Muscle of leg (tissue), 11 donors: ENCODE measurements around the gene SPEF1. TPM values are rescaled to one million over a fixed set of nuclear protein-coding genes. Genes with fewer than 3 reads are reported as not detected.

Experiments
- DNase-seq: peaks from one replicate; pipeline ENCODE4 v3.0.0; 2013
- H3K27ac ChIP-seq: one replicate; pipeline ENCODE4 v1.5.1; 2013; ENCODE audit warnings: mild to moderate bottlenecking, low read length, control low read depth
- H3K27me3 ChIP-seq: one replicate; pipeline ENCODE4 v1.6.1; 2013; ENCODE audit warnings: low read length; ENCODE audit not compliant: control insufficient read depth, insufficient read depth
- H3K36me3 ChIP-seq: one replicate; pipeline ENCODE4 v1.6.1; 2013; ENCODE audit warnings: low read length; ENCODE audit not compliant: control insufficient read depth, insufficient read depth
- H3K4me1 ChIP-seq: one replicate; pipeline ENCODE4 v1.6.1; 2013; ENCODE audit warnings: low read length; ENCODE audit not compliant: control insufficient read depth, insufficient read depth
- H3K4me3 ChIP-seq: one replicate; pipeline ENCODE4 v1.5.1; 2013; ENCODE audit warnings: low read length, control low read depth
- H3K9me3 ChIP-seq: replicated peaks from 2 replicates; pipeline ENCODE4 v1.6.1; 2013; ENCODE audit warnings: low read depth, low read length; ENCODE audit not compliant: control insufficient read depth
- WGBS: methylation state at CpG from one replicate; pipeline ENCODE4 v1.1.5; 2013; ENCODE audit warnings: missing lambda C conversion rate; ENCODE audit not compliant: insufficient coverage; 5-methylcytosine and 5-hydroxymethylcytosine counted together
- polyA plus RNA-seq, 8 donors: library from polyadenylated mRNA; unstranded; fragments of 120-200 nt; gene quantifications; one replicate each; pipeline versions ENCODE4 v1.2.1 to v1.2.3, GENCODE V29; 2013; ENCODE audit warnings: inconsistent platforms in 1 of 8, low replicate concordance in 1 of 8; ENCODE audit not compliant: insufficient read length in 8 of 8, insufficient read depth in 1 of 8
- total RNA-seq: library from RNA; stranded (reverse); fragments of 120-200 nt; gene quantifications from one replicate; pipeline ENCODE4 v1.2.4, GENCODE V29; 2013

Gene SPEF1
- total and polyA plus RNA-seq, 9 donors: 0.09 to 0.21 (median 0.12) TPM; not detected in 6

DNA sequence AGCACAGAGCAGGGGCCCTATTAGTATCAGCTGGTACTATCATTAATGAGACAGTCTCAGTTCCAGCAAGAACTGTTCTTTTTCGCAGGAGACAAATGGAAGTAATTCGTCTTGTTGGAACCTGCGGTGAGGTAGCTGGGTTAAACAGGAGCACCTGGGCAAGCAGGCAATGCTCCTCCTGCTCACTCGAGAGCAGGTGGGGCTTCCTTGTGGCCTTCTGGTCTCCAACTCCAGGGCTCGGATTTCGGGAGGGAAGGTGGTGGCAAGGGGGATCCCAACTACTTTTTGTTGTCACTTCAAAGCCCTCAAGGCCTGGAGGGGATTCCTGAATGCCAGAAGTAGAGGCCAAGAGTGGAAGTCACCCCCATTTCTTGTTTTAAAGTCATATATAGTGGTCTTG is 1.3 kb upstream of the SPEF1 start:
- no peak overlapping the region for H3K27ac ChIP-seq
- peaks cover 22% of the 10 kb centered on the region for H3K27me3 ChIP-seq
- peaks cover 20% of the 10 kb centered on the region for H3K36me3 ChIP-seq
- 81% methylated on average over 3 of the region's 6 CpGs for WGBS
- no peaks in the 10 kb centered on the region for H3K9me3 ChIP-seq
- H3K4me3 ChIP-seq: no peak overlapping the region
- DNase-seq: no peak
- peaks cover 47% of the 10 kb centered on the region for H3K4me1 ChIP-seq

DNA sequence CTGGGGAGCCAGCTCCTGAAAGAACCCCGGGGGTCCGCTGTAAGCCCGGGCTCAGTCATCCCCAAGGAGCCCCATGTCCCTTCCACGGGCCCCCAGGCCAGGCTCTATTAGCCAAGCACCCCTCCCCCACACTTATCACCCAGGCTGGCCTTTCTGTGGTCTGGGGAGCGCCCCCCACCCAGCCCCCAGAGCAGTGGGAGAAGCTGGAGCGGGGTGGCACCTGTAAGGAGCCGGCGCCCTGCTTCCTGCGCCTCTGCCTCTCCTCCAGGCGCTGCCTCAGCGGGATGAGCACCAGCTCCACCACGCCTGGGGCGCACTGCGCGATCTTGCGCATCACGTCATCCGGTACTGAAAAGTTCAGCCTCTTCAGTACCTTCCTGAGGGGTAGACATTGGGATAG is 2.3 kb downstream of the SPEF1 start:
- 19% methylated on average over 15 of the region's 18 CpGs for WGBS
- H3K4me1 ChIP-seq: peaks cover 33% of the 10 kb centered on the region

GRCh38 chr20:3777716-3778629 is 3.3 kb downstream of the SPEF1 start:
- WGBS: 2% methylated on average over 65 of the region's 70 CpGs
- DNase-seq: peak; percentile 50
- peaks cover 31% of the 10 kb centered on the region for H3K27me3 ChIP-seq
- H3K4me1 ChIP-seq: peaks cover 23% of the 10 kb centered on the region
- H3K27ac ChIP-seq: no peak overlapping the region
- peak overlapping the region; percentile 38 for H3K4me3 ChIP-seq
- H3K9me3 ChIP-seq: no peaks in the 10 kb centered on the region
- H3K36me3 ChIP-seq: peaks cover 8% of the 10 kb centered on the region

More for the DNA sequence above, 2.3 kb downstream of the SPEF1 start:
- DNase-seq: peak; percentile 15
- Histone ChIP-seq H3K9me3 (no peaks in the 10 kb centered on the region), H3K4me3 (no peak overlapping the region), H3K36me3 (peaks cover 8% of the 10 kb centered on the region), H3K27me3 (peaks cover 31% of the 10 kb centered on the region), H3K27ac (no peak overlapping the region)

DNA sequence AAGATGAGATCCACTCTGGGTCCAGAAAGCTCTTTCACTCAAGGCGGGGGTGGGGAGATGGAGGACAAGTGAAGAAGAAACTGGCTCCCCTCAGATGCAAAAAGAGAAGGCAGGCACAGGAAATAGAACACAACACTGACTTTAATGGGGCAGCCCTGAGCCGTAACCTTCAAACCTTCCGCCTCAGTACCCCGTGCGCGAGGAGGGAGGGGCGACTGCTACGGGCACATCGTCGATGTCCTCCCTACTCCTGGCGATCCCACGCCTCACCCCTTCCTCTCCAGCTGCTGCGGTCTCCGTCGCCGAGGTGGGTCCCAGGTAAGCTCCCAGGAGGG is 3.9 kb downstream of the SPEF1 start:
- no peak for DNase-seq
- 10% methylated on average over 9 of the region's 16 CpGs for WGBS
- peak overlapping the region; percentile 38 for H3K4me3 ChIP-seq
- no peaks in the 10 kb centered on the region for H3K9me3 ChIP-seq
- H3K27me3 ChIP-seq: peaks cover 31% of the 10 kb centered on the region
- peaks cover 3% of the 10 kb centered on the region for H3K36me3 ChIP-seq
- peaks cover 23% of the 10 kb centered on the region for H3K4me1 ChIP-seq
- no peak overlapping the region for H3K27ac ChIP-seq

DNA sequence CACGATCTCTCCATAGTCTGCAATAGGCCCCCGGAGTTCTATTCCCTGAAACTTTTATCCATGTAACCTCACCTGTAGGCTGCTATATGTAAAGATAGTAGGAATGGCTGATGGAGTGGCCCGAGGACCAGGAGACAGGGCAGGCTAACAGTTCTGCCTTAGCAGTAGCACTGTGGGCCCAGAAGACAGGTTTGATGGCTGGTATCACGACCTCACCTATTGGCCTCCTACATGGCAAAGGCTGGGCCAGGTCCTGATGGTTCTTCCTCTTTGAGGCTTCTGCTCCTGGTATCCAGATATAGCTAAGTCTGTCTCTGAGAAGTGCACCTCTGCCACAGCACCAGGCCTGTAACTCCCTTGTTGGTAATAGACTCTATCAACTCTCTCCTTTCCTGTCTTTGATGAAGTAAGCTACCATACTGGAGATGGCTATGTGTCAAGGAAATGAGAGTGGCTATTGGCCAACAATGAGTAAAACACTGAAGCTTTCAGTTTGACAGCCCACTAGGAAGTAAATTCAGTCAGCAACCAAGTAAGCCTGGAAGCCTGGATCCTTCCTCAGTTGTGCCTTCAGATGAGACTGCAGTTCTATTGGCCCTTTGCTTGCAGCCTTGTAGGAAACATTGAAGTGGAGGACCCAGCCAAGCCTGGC is 5.7 kb downstream of the SPEF1 start:
- WGBS: 88% methylated on average over 1 of the region's 4 CpGs

DNA sequence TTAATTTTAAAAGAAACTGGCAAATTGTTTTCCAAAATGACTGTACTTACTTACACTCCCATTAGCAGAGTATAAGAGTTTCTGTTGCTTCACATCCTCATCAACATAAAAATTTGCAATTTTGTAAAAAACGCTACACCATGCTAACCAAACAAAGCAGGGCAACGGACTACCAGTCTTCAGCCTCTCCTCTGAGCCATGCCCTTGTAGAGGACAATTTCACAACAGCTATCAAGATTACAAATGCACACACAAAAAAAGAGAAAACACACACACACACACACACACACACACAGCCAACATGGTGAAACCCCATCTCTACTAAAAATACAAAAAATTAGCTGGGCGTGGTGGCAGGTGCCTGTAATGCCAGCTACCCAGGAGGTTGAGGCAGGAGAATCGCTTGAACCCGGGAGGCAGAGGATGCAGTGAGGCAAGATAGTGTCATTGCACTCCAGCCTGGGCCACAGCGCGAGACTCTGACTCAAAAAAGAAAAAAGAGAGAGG is 9.6 kb downstream of the SPEF1 start:
- Histone ChIP-seq H3K9me3 (no peaks in the 10 kb centered on the region), H3K27ac (no peak overlapping the region), H3K27me3 (no peaks in the 10 kb centered on the region), H3K4me3 (no peak overlapping the region), H3K36me3 (no peaks in the 10 kb centered on the region), H3K4me1 (peaks cover 21% of the 10 kb centered on the region)
- no peak for DNase-seq
- WGBS: no CpG with 5 or more reads among the region's 7 CpGs

More for the DNA sequence above, 5.7 kb downstream of the SPEF1 start:
- no peak for DNase-seq
- H3K9me3 ChIP-seq: no peaks in the 10 kb centered on the region
- H3K4me1 ChIP-seq: peaks cover 14% of the 10 kb centered on the region
- H3K27me3 ChIP-seq: peaks cover 31% of the 10 kb centered on the region
- H3K36me3 ChIP-seq: no peaks in the 10 kb centered on the region
- no peak overlapping the region for H3K4me3 ChIP-seq
- no peak overlapping the region for H3K27ac ChIP-seq

GRCh38 chr20:3768342-3769130 is 12.7 kb downstream of the SPEF1 start:
- DNase-seq: peak; percentile 87
- under 1% methylated on average over 45 of the region's 51 CpGs for WGBS
- Histone ChIP-seq H3K4me3 (peak overlapping the region; percentile 89), H3K36me3 (no peaks in the 10 kb centered on the region), H3K27me3 (no peaks in the 10 kb centered on the region), H3K27ac (peak overlapping the region; percentile 89), H3K4me1 (peaks cover 44% of the 10 kb centered on the region), H3K9me3 (no peaks in the 10 kb centered on the region)

DNA sequence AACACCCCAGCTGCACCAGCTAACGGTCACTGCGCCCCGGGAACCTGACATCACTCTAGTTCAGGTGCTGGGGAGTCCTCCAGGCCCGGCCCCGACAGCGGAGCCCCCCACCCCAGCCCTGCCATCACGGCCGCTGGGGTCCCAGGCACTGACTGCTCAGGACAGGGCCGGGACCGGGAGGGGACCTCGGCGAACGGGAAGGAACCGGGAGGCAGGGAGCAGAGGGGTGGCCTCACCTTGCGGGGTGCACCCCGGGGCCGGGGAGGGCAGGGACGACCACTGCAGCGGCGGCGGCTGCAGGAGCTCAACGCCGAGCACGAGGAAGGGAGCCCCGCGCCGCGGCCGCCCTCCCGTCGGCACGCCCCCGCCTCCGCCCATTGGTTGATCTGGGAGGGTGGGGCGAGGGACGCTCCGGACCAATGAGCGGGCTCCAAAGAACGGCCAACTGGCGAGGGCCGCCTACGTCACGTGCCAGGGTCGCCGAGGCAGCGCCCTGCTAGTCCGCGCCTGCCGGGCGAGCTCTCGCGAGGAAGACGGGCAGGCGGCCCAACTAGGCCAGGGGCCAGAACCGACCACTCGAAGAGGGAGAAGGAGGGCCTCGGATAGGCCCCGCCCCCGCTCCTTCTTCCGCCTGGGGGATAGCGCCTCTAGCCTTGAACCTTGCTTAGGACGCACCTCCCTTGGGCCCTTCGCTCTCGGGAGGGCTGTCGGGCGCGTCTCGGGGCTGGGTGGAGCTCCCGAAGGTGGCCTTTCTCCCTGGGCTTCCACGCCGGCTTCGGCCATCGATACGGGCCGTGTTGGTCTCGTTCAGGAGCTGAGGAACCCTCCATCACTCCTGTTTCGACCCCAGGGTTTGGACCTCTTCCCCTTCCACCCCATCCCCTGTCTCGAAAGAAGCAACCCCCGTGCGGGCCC is 13.6 kb downstream of the SPEF1 start, which contains the start of gene ADISSP:
ADISSP (minus strand) TSS at position 327 of the 915 bp plus-strand sequence. CDS start 7,653 bp downstream, outside the sequence.
- H3K4me1 ChIP-seq: peaks cover 44% of the 10 kb centered on the region
- peak; percentile 99 for DNase-seq
- WGBS: under 1% methylated on average over 80 of the region's 80 CpGs
- peak within 1 kb of the TSS; percentile 89 for H3K4me3 ChIP-seq
- no peaks in the 10 kb centered on the region for H3K36me3 ChIP-seq
- no peaks in the 10 kb centered on the region for H3K9me3 ChIP-seq
- H3K27ac ChIP-seq: peak within 1 kb of the TSS; percentile 89
- no peaks in the 10 kb centered on the region for H3K27me3 ChIP-seq

- Histone ChIP-seq H3K4me1 (peaks cover 44% of the 10 kb centered on the region), H3K27ac (no peak overlapping the region), H3K36me3 (no peaks in the 10 kb centered on the region), H3K27me3 (no peaks in the 10 kb centered on the region), H3K9me3 (no peaks in the 10 kb centered on the region), H3K4me3 (peak overlapping the region; percentile 79)
- WGBS: 0% methylated on average over 7 of the region's 21 CpGs
- peak; percentile 30 for DNase-seq
These were observed 14.2 kb downstream of the SPEF1 start for GRCh38 chr20:3767110-3767426.
